22Rv1 (cell line): ENCODE measurements around the gene C3orf49.

Experiments used
- H3K27ac ChIP-seq: fragments of 450-650 bp; 2 replicates; pipeline ENCODE4 v1.5.1; 2017
- ZFX ChIP-seq: fragments of 450-650 bp; IDR thresholded peaks from 2 replicates; pipeline ENCODE4 v1.6.1; 2017; ENCODE audit warnings: antibody characterized with exemption, borderline replicate concordance
- TF ChIP-seq, protein P1 (sequence below): fragments of 450-650 bp; IDR thresholded peaks from 2 replicates; pipeline ENCODE4 v1.5.1; 2017; ENCODE audit warnings: mild to moderate bottlenecking

The C3orf49 gene

DNA sequence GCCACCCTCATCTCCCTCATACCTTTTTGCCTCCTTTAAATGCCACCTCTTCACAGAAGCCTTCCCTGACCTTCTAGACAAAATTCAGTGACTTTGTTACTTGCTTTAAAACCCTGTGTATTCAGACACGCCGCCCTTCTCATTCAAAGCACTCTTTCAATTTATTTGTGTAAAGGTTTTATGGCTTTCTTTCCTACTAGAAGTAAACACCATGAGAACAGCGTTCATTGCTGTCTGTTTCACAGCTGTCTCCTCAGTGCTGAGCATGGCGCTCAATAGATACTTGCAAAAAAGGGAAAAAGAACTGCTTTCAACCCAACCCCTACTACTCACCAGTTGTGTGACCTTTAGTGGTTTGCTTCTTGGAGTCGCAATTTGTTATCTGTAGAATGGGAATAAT lies 61.6 kb downstream of the C3orf49 start:
- no peak overlapping the region for H3K27ac ChIP-seq
- no peak for TF ChIP-seq ZFX
- TF ChIP-seq, protein P1, sequence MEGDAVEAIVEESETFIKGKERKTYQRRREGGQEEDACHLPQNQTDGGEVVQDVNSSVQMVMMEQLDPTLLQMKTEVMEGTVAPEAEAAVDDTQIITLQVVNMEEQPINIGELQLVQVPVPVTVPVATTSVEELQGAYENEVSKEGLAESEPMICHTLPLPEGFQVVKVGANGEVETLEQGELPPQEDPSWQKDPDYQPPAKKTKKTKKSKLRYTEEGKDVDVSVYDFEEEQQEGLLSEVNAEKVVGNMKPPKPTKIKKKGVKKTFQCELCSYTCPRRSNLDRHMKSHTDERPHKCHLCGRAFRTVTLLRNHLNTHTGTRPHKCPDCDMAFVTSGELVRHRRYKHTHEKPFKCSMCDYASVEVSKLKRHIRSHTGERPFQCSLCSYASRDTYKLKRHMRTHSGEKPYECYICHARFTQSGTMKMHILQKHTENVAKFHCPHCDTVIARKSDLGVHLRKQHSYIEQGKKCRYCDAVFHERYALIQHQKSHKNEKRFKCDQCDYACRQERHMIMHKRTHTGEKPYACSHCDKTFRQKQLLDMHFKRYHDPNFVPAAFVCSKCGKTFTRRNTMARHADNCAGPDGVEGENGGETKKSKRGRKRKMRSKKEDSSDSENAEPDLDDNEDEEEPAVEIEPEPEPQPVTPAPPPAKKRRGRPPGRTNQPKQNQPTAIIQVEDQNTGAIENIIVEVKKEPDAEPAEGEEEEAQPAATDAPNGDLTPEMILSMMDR = no peak

DNA sequence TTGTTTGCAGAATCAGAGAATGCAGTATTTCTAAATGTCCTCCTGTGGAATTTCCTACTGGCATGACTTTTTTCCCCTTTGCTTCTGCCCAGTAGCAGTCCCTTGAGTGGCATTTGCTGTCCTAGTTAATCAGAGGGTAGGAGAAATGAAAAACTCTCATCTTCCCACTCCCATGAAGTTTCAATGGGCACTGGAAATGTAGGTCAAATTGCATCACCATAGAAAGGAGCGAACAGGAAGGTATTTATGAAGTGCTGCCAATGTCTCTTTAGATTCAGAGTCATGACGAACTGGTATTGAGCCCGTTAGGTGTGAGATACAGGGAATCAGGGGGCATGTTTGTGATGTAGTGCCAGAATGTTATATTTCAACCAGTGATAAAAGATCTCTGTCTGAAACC lies 67.8 kb downstream of the C3orf49 start:
- TF ChIP-seq, protein P1 = no peak
- TF ChIP-seq ZFX = no peak

DNA sequence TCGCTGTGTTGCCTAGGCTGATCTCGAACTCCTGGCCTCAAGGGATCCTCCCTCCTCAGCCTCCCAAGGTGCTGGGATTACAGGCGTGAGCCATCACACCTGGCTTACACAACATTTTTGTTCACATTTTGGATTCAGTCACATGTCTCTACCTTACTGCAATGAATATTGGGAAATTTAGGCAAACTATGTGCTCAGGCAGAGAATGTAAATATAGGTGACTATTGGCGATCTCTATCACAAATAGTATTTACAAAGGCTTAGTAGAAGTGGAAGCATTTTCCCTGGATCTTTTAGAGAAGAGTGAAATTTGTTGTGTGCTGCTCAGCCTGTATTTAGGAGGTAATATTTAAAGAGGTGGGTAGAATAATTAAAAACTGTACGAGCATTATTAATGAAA lies 72.4 kb downstream of the C3orf49 start:
- no peak for TF ChIP-seq ZFX
- TF ChIP-seq, protein P1 = no peak
- no peak overlapping the region for H3K27ac ChIP-seq

More for the DNA sequence above, 67.8 kb downstream of the C3orf49 start:
- no peak overlapping the region for H3K27ac ChIP-seq

DNA sequence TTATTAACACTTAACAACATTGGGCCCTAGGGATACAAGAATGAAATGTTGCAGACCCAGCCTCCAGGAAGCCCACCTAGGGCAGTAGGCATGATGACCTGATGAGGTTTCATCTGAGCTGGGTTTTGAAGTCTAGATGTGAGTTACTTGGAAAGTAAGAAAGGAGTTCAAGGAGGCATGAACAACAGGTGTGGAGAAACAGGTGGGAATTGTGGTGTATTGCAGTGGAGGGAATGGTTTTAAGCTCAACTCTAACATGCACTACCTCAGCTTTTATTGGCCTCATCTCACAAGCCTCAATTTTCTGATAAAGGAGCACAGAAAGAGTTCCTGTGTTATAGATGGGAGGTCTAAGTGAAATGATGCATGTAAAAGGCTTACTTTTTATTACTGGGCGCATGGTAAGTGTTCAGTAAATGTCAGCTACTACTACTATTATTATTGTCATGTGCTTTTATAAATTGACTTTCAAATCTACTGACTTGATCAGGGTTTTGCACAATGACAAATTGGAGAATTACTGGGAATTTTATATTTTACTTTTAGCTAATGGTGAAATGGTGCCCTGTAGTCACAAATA lies 73.8 kb downstream of the C3orf49 start:
- no peak overlapping the region for H3K27ac ChIP-seq
- TF ChIP-seq ZFX = no peak
- TF ChIP-seq, protein P1 = no peak

DNA sequence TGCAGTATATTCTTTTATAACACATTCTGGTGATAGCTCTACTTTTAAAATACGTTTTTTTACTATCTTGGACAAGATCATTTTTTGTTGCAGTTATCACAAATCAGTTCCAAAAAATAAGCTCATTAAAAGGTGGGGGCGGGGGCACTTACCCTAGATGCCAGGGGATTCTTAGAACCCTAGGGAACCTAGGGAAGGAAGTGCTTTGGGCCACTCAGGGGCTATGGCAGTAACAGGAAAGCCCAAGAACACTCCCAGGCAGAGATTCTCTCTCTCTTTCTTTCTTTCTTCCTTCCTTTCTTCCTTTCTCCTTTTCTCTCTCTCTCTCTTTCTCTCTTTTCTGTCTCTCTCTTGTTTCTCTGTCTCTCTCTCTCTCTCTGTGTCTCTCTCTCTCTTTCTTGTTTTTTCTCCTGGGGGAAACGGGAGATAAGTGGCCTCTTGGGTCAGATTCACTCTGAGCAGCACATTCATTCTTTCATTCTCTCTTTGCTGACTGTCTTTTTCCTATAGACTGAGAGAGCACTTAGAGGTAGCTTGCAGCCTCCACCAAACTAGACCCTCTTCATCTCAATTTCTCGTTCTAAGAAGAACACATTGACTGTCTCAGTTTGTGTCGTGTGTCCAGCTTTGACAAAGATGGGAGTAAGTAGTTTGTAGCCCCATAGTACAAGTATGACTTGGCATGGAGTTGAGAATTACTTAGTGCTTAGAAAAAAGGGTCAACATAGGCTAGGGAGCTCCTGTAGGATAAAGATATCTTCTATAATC lies 76.5 kb downstream of the C3orf49 start:
- H3K27ac ChIP-seq = no peak overlapping the region
- TF ChIP-seq, protein P1 = no peak
- TF ChIP-seq ZFX = no peak

DNA sequence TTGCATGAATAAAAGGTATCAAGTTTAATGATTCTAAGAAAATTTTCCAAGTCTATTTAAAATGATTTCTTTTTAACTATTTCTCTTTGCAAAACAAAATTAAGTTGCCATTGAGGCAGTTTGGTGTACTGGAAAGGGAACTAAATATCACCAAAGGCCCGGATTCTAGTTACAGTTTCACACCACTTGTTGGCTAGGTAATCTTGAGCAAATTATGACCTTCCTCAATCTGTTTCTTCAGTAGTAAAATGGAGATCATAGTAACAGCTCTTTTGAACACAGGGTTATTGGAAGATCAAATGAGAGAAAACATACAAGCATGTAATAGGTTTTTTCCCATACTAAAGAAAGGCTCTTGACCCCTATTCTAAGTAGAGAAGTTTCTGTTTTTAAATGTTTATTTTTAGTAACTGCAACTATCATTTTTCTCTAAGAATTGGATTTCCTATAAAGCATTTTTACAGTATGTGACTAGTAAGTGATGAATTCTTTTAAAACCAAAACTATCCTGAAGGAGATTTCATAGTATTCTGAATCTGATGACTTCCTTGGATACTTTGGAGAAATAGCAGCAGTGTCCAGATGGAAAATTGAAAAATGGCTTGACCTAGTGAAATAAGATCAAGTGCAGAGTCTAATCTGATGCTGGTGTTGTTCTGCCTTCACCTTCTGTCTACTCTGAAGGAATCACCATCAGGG lies 77.4 kb downstream of the C3orf49 start:
- TF ChIP-seq, protein P1 = no peak
- TF ChIP-seq ZFX = no peak
- H3K27ac ChIP-seq = no peak overlapping the region
